GM23248 (cell line): ENCODE data around the gene PEX19.

Source experiments
- EZH2 ChIP-seq: fragments of 200-600 bp; sonication (generic); IDR thresholded peaks from 2 replicates; pipeline ENCODE4 v1.6.1; 2018; ENCODE audit warnings: antibody characterized with exemption, mild to moderate bottlenecking; ENCODE audit not compliant: insufficient read depth, poor library complexity, severe bottlenecking
- EZH2phosphoT487 ChIP-seq: fragments of 200-600 bp; sonication (generic); IDR thresholded peaks from 2 replicates; pipeline ENCODE4 v1.6.1; 2018; ENCODE audit warnings: antibody characterized with exemption, moderate library complexity, mild to moderate bottlenecking, low read depth; ENCODE audit not compliant: insufficient read depth

DNA sequence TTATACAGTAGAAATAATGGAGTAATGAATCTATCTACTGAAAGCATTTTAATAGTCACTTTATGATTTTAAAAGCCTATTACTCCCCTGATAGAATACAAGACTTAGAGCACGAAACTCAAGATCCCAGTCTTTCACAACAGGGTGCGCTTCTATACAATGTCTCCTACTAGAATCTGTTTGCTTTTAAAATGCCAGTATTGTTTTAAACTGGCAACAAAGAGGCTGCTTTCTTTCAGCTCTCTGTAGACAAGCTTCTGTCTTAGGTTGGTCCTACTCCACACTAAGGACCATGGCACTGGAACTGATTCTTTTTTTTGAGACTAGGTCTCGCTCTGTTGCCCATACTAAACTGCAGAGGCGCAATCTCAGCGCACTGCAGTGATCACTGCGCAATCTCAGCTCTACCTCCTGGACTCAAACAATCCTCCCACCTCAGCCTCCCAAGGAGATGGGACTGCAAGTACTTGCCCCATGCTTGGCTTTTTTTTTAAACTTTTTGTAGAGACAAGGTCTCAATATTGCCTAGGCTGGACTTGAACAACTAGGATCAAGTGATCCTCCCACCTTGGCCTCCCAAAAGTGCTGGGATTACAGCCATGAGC is 27.4 kb downstream of the PEX19 start:
- TF ChIP-seq EZH2 (no peak), EZH2phosphoT487 (no peak)
